Measurements from ENCODE around the gene SMPD4.
"Not testable (repeated sequence)": the region's sequence is repeated elsewhere in the genome, so short reads cannot be mapped to it uniquely, and the experiment has no call there.

Gene SMPD4

GRCh38 chr2:130181325-130181879 lies at the start of gene SMPD4:
Gene SMPD4 (minus strand): TSS chr2:130181602. CDS start chr2:130176592, 5,010 bp downstream.
- peak; percentile 73 for DNase-seq (ENCODE audit: low read depth, low spot score)
- H3K27ac ChIP-seq, result peak within 1 kb of the TSS; percentile 58

GRCh38 chr2:130230907-130231306 lies 49.5 kb upstream of the SMPD4 start:
- not testable (repeated sequence) for DNase-seq (ENCODE audit: low read depth, low spot score); H3K27ac ChIP-seq

GRCh38 chr2:130230376-130230775 lies 49.0 kb upstream of the SMPD4 start:
- not testable (repeated sequence) for H3K27ac ChIP-seq; DNase-seq (ENCODE audit: low read depth, low spot score)

GRCh38 chr2:130229161-130229510 lies 47.7 kb upstream of the SMPD4 start:
- H3K27ac ChIP-seq; DNase-seq (ENCODE audit: low read depth, low spot score): not testable (repeated sequence)

GRCh38 chr2:130228467-130229160 lies 47.2 kb upstream of the SMPD4 start:
- H3K27ac ChIP-seq; DNase-seq (ENCODE audit: low read depth, low spot score): not testable (repeated sequence)

GRCh38 chr2:130228005-130228404 lies 46.6 kb upstream of the SMPD4 start:
- DNase-seq (ENCODE audit: low read depth, low spot score); H3K27ac ChIP-seq: not testable (repeated sequence)

GRCh38 chr2:130222523-130222922 lies 41.1 kb upstream of the SMPD4 start:
- H3K27ac ChIP-seq; DNase-seq (ENCODE audit: low read depth, low spot score): not testable (repeated sequence)

GRCh38 chr2:130220505-130220904 lies 39.1 kb upstream of the SMPD4 start:
- DNase-seq (ENCODE audit: low read depth, low spot score); H3K27ac ChIP-seq: not testable (repeated sequence)

GRCh38 chr2:130219147-130219546 lies 37.7 kb upstream of the SMPD4 start:
- not testable (repeated sequence) for DNase-seq (ENCODE audit: low read depth, low spot score)

GRCh38 chr2:130207051-130207450 lies 25.6 kb upstream of the SMPD4 start:
- not testable (repeated sequence) for H3K27ac ChIP-seq; DNase-seq (ENCODE audit: low read depth, low spot score)

More at GRCh38 chr2:130219147-130219546, 37.7 kb upstream of the SMPD4 start:
- not testable (repeated sequence) for H3K27ac ChIP-seq

GRCh38 chr2:130203150-130203549 lies 21.7 kb upstream of the SMPD4 start:
- not testable (repeated sequence) for H3K27ac ChIP-seq; DNase-seq (ENCODE audit: low read depth, low spot score)

GRCh38 chr2:130202518-130202917 lies 21.1 kb upstream of the SMPD4 start:
- H3K27ac ChIP-seq; DNase-seq (ENCODE audit: low read depth, low spot score): not testable (repeated sequence)

- DNase-seq (ENCODE audit: low read depth, low spot score), result no peak
- H3K27ac ChIP-seq, result no peak within 1 kb of the TSS
These were observed 16.9 kb upstream of the SMPD4 start, which contains the start of gene TUBA3E for GRCh38 chr2:130198343-130198742. Gene TUBA3E (minus strand): TSS chr2:130198439. CDS start chr2:130198360, 79 bp downstream.

- not testable (repeated sequence) for H3K27ac ChIP-seq; DNase-seq (ENCODE audit: low read depth, low spot score)
These were observed 14.7 kb upstream of the SMPD4 start for GRCh38 chr2:130196052-130196451.

GRCh38 chr2:130195089-130195635 lies 13.8 kb upstream of the SMPD4 start:
- not testable (repeated sequence) for DNase-seq (ENCODE audit: low read depth, low spot score); H3K27ac ChIP-seq

GRCh38 chr2:130193824-130194223 lies 12.4 kb upstream of the SMPD4 start:
- not testable (repeated sequence) for DNase-seq (ENCODE audit: low read depth, low spot score); H3K27ac ChIP-seq

GRCh38 chr2:130192451-130192850 lies 11.0 kb upstream of the SMPD4 start:
- H3K27ac ChIP-seq; DNase-seq (ENCODE audit: low read depth, low spot score): not testable (repeated sequence)

GRCh38 chr2:130191319-130191718 lies 9.9 kb upstream of the SMPD4 start:
- not testable (repeated sequence) for DNase-seq (ENCODE audit: low read depth, low spot score); H3K27ac ChIP-seq

GRCh38 chr2:130190237-130190636 lies 8.8 kb upstream of the SMPD4 start:
- no peak for DNase-seq (ENCODE audit: low read depth, low spot score)
- H3K27ac ChIP-seq, result no peak overlapping the region

GRCh38 chr2:130188958-130189357 lies 7.6 kb upstream of the SMPD4 start:
- DNase-seq (ENCODE audit: low read depth, low spot score); H3K27ac ChIP-seq: not testable (repeated sequence)
